Activated T-cell treated with anti-CD3 and anti-CD28 coated beads, Interleukin-2, amount 50 U/mL, for 1 hour (primary cell): Measurements from ENCODE around the gene GRM4.
"Not testable (repeated sequence)": the region's sequence is repeated elsewhere in the genome, so short reads cannot be mapped to it uniquely, and the experiment has no call there.

Experiments
- DNase-seq: peaks from one replicate; pipeline ENCODE4 v3.0.0-alpha.2; 2020

Gene GRM4

GRCh38 chr6:34146021-34146782, at the start of gene GRM4:
GRM4 (minus strand) TSS chr6:34146087; CDS start chr6:34133496, 12,591 bp downstream.
- DNase-seq: no peak

GRCh38 chr6:34194772-34195171, 48.9 kb upstream of the GRM4 start:
- DNase-seq: no peak

DNA sequence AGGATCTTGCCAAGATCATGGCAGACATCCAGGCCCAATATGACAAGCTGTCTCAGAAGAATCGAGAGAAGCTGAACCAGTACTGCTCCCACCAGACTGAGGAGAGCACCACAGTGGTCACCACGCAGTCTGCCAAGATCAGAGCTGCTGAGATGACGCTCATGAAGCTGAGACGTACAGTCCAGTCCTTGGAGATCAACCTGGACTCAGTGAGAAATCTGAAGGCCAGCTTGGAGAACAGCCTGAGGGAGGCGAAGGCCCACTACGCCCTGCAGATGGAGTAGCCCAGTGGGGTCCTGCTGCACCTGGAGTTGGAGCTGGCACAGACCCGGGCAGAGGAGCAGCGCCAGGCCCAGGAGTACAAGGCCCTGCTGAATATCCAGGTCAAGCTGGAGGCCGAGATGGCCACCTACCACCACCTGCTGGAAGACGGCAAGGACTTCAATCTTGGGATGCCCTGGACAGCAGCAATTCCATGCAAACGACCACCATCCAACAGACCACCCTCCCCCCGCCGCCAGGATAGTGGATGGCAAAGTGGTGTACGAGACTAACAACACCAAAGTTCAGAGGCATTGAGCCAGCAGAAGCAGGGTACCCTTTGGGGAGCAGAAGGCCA, 44.7 kb upstream of the GRM4 start:
- DNase-seq: no peak

DNA sequence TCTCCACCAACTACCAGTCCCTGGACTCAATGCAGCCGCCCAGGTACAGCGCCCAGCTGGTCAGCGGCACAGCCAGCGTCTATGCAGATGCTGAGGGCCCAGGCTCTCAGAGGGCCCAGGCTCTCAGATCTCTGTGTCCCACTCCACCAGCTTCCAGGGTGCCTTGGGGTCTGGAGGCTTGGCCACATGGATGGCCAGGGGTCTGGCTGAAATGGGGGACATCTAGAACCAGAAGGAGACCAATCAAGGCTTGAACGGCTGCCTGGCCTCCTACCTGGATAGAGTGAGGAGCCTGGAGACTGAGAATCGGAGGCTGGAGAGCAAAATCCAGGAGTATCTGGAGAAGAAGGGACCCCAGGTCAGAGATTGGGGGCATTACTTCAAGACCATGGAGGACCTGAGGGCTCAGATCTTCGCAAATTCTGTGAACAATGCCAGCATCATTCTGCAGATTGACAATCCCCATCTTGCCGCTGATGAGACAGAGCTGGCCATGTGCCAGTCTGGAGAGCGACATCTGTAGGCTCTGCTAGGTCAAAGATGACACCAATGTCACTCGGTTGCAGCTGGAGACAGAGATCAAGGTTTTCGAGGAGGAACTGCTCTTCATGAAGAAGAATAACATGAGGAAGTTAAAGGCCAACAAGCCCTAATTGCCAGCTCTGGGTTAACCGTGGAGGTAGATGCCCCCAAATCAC, 44.1 kb upstream of the GRM4 start:
- DNase-seq: peak; percentile 62

DNA sequence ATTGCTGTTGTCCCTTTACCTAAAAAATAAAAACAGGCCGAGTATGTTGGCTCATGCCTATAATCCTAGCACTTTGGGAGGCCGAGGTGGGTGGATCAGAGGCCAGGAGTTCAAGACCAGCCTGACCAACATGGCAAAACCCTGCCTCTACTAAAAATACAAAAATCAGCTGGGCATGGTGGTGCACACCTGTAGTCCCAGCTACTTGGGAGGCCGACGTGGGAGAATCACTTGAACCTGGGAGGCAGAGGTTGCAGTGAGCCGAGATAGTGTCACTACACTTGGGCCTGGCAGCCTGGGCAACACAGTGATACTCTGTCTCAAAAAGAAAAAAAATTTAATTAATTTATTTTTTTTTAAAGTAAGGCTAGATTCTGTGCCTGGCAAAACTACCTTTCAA, 38.8 kb upstream of the GRM4 start:
- DNase-seq: not testable (repeated sequence)

GRCh38 chr6:34182751-34183531, 37.1 kb upstream of the GRM4 start:
- DNase-seq: peak; percentile 60

DNA sequence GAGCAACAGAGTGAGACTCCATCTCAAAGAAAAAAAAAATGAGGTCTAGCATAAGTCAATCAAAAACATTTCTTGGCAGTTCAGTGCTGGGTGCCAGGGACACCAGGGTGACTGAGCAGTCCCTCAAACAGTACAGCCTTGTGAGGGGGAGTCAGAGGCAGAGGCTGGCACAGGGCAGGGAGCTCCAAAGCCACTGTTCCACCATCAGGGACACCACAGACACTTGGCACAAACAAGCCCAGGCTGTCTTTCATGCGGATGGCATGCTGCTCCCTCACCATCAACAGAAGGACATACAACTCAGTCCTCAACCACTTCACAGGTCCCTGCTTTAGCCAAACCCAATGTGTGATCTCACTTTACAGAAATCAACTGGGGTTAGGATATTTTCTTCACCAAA, 36.0 kb upstream of the GRM4 start:
- DNase-seq: no peak

- no peak for DNase-seq
These were observed 33.3 kb upstream of the GRM4 start for GRCh38 chr6:34179106-34179720.

- DNase-seq: no peak
These were observed 32.6 kb upstream of the GRM4 start for GRCh38 chr6:34178357-34179105.

DNA sequence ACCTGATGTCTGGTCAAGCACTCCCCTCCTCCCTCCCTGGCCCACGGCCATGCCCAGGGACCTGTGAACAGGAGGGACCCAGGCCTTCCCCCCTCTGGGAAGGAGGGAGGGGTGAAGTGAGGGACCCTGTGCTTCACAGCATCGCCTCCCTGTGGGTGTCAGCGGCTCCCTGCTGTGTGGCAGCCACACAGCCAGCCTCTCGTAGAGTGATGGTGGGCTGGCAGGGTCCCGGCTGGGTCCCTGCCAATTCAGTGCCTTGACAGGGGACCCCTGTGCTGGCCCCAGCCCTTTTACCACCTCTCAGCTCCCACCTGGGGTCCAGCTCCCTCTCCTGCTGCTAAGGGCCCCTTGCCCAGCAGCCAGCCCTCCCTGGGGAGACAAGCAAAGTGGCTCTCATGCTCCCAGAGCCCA, 31.3 kb upstream of the GRM4 start:
- DNase-seq: no peak

DNA sequence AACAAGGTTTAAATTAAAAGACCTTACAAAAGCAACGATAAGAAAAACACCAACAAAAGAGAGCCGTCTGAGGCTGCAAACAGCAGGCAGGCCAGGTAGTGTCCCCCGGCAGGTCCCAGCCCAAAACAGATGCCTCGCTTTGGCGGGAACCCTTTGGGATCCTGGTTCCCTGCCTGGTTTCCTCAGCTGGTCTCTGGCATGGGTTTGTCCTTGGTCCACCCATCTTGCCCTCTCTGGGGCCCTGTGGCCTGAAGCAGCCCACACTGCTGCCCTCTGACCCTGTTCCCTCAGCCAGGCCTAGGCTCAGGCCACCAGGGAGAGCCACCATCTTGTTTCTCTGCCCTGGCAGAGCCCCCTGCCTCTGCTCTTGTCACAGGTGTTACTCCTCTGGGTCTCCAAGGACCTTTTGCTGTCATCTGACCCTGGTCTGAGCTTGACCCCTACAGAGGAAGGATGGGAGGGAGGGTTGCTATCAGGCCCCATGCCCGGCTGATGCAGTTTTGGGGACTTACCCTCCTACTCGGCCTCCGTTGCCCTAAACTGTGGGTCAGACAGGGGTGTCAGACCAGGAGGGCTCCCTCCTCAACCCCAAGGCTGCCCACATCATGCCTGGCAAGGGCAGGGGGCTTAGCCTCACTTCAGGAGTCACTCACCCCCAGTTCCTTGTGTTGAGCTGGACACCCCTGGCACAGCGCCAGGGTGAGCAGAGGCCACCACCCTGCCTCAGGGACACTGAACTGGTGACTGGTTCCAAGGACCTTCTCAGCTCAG, 30.6 kb upstream of the GRM4 start:
- no peak for DNase-seq

DNA sequence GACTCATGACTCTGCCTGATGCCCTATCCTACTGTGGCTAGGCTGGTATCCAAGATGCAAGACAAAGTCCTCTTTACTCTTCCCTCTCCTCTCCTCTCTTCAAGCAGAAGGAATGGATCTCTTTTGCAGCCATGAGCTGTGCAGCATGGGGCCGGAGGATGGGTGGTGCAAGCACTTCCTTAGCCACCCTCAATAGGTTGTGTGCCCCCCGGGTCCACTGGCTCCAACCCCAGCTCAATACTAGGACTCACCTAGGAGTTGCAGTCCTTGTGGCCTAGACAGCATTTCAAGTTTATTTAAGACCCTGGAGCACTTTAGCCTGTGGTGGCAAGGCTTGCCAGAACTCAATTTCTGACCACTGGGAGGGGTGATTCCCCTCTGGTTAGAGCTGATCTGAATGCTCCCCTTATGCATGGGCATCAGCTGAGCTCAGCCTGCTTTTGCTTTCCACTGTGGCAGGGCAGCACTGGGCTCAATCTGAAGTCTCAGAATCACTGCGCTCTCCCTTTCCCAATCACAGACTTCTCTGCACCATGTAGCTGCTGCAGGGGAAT, 29.0 kb upstream of the GRM4 start:
- no peak for DNase-seq

- no peak for DNase-seq
These were observed 27.3 kb upstream of the GRM4 start for GRCh38 chr6:34172961-34173775.

- DNase-seq: no peak
These were observed 24.5 kb upstream of the GRM4 start for GRCh38 chr6:34170346-34170745.

GRCh38 chr6:34169897-34170296, 24.0 kb upstream of the GRM4 start:
- no peak for DNase-seq

GRCh38 chr6:34161857-34162515, 16.1 kb upstream of the GRM4 start:
- DNase-seq: no peak

GRCh38 chr6:34159844-34160243, 14.0 kb upstream of the GRM4 start:
- no peak for DNase-seq

GRCh38 chr6:34158876-34159275, 13.0 kb upstream of the GRM4 start:
- DNase-seq: no peak

- DNase-seq: no peak
These were observed 12.0 kb upstream of the GRM4 start for GRCh38 chr6:34157851-34158250.
